Measurements from ENCODE around the gene TDP1. TPM values are rescaled to one million over a fixed set of nuclear protein-coding genes. Genes with fewer than 3 reads are reported as not detected.
A peak's percentile ranks its signal among the peaks of the same experiment; 100 is the strongest.

Gene TDP1
- total RNA-seq, 4 donors from 2014 or later, result 2.0 to 5.0 (median 3.8) TPM

- H3K36me3 ChIP-seq, result no peaks in the 10 kb centered on the region
- in situ Hi-C loops (cut with MboI; ENCODE audit: low sequenced_read_pairs in 4 of 4) (no loop called here), intact Hi-C loops (cut with DNase I; ENCODE audit: low total_unique reads) (no loop called here)
- no peaks in the 10 kb centered on the region for H3K27me3 ChIP-seq
- H3K9me3 ChIP-seq, result no peaks in the 10 kb centered on the region
- no peak for ATAC-seq
- H3K4me1 ChIP-seq, result no peaks in the 10 kb centered on the region
- H3K4me3 ChIP-seq, result no peak overlapping the region
- H3K27ac ChIP-seq, result no peak overlapping the region
- DNase-seq, result no peak
- TF ChIP-seq POLR2A (IDR thresholded peaks at IDR 0.05), result no peak
- no peak for TF ChIP-seq CTCF (IDR thresholded peaks at IDR 0.05 in 4 of 5, conservative IDR thresholded peaks at IDR 0.05 in 1 of 5)
Observed at GRCh38 chr14:89947344-89947743, 8.4 kb upstream of the TDP1 start.

- H3K27me3 ChIP-seq, result no peaks in the 10 kb centered on the region
- no peak overlapping the region for H3K27ac ChIP-seq
- no peak overlapping the region for H3K4me3 ChIP-seq
- ATAC-seq, result no peak
- no peak for DNase-seq
- H3K4me1 ChIP-seq, result peaks cover 10 to 13% of the 10 kb centered on the region in 2 donors
- H3K9me3 ChIP-seq, result no peaks in the 10 kb centered on the region
- intact Hi-C loops (cut with DNase I; ENCODE audit: low total_unique reads) (loop anchor here (10.0 kb wide), 2 partner anchors 1398 to 1568 kb away; partner anchors contain the start of genes PTPN21 and SPATA7), in situ Hi-C loops (cut with MboI; ENCODE audit: low sequenced_read_pairs in 4 of 4) (loop anchor here (25.0 kb wide), 2 partner anchors 310 to 810 kb away; partner anchors contain the start of gene PSMC1 (in 2 of the 4))
- H3K36me3 ChIP-seq, result no peaks in the 10 kb centered on the region
- TF ChIP-seq POLR2A (IDR thresholded peaks at IDR 0.05), result no peak
- TF ChIP-seq CTCF (IDR thresholded peaks at IDR 0.05 in 4 of 5, conservative IDR thresholded peaks at IDR 0.05 in 1 of 5), result no peak
Observed at GRCh38 chr14:89952576-89952975, 3.2 kb upstream of the TDP1 start.

GRCh38 chr14:89953602-89954001 lies 2.1 kb upstream of the TDP1 start:
- in situ Hi-C loops (cut with MboI; ENCODE audit: low sequenced_read_pairs in 4 of 4), result loop anchor here (25.0 kb wide), 2 partner anchors 309 to 809 kb away; partner anchors contain the start of gene PSMC1 (in 2 of the 4)

GRCh38 chr14:89954070-89955021 lies 1.4 kb upstream of the TDP1 start, which contains the start of gene EFCAB11:
Gene EFCAB11, minus strand, starts transcription at chr14:89954730. Its CDS starts 70 bp downstream, at chr14:89954660.
- H3K36me3 ChIP-seq, result no peaks in the 10 kb centered on the region
- H3K4me3 ChIP-seq, result peak within 1 kb of the TSS; percentile 63 to 99 (median 73)
- peak within 1 kb of the TSS; percentile 82 to 87 (median 84) for H3K27ac ChIP-seq
- H3K27me3 ChIP-seq, result no peaks in the 10 kb centered on the region
- ATAC-seq, result peak; percentile 90 to 91
- TF ChIP-seq CTCF (IDR thresholded peaks at IDR 0.05 in 4 of 5, conservative IDR thresholded peaks at IDR 0.05 in 1 of 5) (no peak), POLR2A (IDR thresholded peaks at IDR 0.05) (no peak)
- H3K9me3 ChIP-seq, result no peaks in the 10 kb centered on the region
- H3K4me1 ChIP-seq, result peaks cover 10 to 13% of the 10 kb centered on the region in 2 donors
- in situ Hi-C loops (cut with MboI; ENCODE audit: low sequenced_read_pairs in 4 of 4), result loop anchor here (25.0 kb wide), 2 partner anchors 308 to 808 kb away; partner anchors contain the start of gene PSMC1 (in 2 of the 4)
- DNase-seq, result peak; percentile 96 to 98
- intact Hi-C loops (cut with DNase I; ENCODE audit: low total_unique reads), result loop anchor here (2.0 to 10.0 kb wide), 7 partner anchors 252 to 1962 kb away; partner anchors contain the start of genes FOXN3, GALC, PTPN21 and SPATA7

More at GRCh38 chr14:89953602-89954001, 2.1 kb upstream of the TDP1 start:
- Histone ChIP-seq H3K4me1 (peaks cover 10 to 13% of the 10 kb centered on the region in 2 donors), H3K9me3 (no peaks in the 10 kb centered on the region), H3K27me3 (no peaks in the 10 kb centered on the region), H3K36me3 (no peaks in the 10 kb centered on the region), H3K4me3 (peak overlapping the region in 2 of 4 donors; percentile 63 to 99), H3K27ac (no peak overlapping the region)
- DNase-seq (no peak), ATAC-seq (no peak)
- TF ChIP-seq POLR2A (IDR thresholded peaks at IDR 0.05), result no peak
- TF ChIP-seq CTCF (IDR thresholded peaks at IDR 0.05 in 4 of 5, conservative IDR thresholded peaks at IDR 0.05 in 1 of 5), result no peak
- intact Hi-C loops (cut with DNase I; ENCODE audit: low total_unique reads), result loop anchor here (2.0 to 10.0 kb wide), 3 partner anchors 251 to 1569 kb away; partner anchors contain the start of genes PTPN21 and SPATA7
